Stimulated activated CD4-positive, alpha-beta T cell treated with anti-CD3 and anti-CD28 coated beads, TNF-alpha, amount 100 ng/mL, for 24 hours (primary cell): Measurements from ENCODE around the gene HSPH1.

ENCODE experiments used
- DNase-seq, 3 experiments: peaks; one replicate each; pipeline ENCODE4 v3.0.0-alpha.2; 2020; ENCODE audit warnings: low read depth in 3 of 3

Gene HSPH1

DNA sequence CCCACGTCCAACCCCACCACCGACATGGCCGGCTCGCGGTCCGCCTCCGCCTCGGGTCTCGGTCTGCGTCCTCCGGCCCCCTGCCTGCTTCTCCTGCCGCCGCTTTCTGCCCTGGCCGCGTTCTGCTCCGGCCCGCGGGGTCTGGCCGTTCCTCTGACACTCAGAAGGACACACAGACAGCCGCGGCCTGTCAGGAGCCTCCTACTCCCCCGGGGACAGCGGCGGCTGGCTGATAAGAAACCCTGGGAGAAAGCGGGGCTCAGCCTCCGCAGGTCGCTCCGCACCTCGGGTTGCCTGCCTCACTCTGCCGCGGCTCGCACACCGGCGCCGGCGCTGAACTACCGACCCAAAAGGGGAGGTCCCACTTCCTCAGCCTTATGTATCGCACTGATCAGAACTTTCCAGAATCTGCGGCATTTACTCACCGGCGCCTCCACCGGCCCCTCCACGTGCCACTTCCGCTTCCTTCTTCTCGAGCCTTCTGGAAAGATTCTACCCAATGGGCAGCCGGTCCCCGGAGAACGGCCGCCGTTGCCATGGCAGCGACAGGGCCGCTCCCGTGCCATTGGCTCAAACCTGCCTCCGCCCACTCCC is at the start of gene HSPH1:
HSPH1 (minus strand) TSS at position 348 of the 594 bp plus-strand sequence; CDS start at position 26, 322 bp downstream.
- DNase-seq, result peak; percentile 98 to 99 (median 98)

GRCh38 chr13:31209841-31210210 is 48.1 kb upstream of the HSPH1 start:
- no peak for DNase-seq

DNA sequence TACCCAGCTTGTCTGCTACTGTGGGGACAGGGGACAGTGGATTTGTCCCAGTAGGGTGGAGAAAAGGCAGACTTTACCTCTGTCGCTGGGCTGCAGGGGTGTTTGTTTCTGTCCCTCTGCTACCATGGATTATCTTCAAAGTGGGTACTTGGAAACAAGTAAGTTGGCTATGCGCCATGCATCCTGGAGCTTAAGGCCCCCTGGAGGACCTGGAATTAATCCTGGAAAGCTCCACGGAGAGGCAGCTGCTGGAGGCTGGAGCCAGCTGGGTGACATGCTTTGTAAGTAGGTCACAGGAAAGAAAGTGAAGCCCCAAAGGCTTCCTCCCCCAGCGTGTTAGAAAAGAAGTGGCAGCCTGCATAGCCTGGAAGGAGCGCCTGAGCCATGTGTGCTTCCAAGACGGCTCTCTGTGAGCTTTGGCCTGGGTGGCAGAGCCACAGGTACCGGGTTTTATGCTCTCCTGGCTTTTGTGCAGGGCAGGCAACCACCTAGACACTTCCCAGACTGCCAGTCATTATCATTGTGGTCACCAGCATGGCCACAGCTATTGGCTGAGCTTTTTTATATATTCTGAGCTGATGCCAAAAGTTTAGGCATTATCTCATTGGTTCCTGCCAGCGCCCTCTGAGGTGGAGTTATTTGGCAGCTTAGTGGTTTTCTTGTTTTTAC is 47.6 kb upstream of the HSPH1 start:
- no peak for DNase-seq

DNA sequence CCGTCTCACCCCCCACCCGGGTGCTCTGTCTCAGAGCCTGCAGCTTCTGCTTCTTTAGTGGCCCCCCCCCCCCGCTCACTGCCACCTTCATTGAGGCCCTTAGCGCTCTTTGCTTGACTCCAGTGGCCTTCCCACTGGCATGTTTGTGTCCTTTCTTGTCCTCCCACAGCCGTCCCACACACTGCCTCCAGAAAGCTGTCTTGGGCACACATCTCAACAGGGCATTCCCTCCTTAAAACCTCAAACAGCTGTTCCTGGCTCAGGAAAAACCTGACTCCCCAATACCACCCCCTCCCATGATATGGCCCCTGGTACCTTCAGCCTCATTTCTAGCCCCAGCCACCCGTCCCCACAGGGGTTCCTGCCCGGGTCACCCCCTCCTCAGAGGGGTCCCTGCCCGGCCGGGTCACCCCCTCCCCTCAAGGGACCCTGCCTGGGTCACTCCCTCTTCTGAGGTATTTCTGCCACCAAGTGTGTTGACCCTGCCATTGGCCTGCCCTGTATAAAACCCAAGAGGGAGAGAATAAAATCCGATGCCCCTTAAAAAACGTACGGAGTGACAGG is 46.9 kb upstream of the HSPH1 start:
- no peak for DNase-seq

DNA sequence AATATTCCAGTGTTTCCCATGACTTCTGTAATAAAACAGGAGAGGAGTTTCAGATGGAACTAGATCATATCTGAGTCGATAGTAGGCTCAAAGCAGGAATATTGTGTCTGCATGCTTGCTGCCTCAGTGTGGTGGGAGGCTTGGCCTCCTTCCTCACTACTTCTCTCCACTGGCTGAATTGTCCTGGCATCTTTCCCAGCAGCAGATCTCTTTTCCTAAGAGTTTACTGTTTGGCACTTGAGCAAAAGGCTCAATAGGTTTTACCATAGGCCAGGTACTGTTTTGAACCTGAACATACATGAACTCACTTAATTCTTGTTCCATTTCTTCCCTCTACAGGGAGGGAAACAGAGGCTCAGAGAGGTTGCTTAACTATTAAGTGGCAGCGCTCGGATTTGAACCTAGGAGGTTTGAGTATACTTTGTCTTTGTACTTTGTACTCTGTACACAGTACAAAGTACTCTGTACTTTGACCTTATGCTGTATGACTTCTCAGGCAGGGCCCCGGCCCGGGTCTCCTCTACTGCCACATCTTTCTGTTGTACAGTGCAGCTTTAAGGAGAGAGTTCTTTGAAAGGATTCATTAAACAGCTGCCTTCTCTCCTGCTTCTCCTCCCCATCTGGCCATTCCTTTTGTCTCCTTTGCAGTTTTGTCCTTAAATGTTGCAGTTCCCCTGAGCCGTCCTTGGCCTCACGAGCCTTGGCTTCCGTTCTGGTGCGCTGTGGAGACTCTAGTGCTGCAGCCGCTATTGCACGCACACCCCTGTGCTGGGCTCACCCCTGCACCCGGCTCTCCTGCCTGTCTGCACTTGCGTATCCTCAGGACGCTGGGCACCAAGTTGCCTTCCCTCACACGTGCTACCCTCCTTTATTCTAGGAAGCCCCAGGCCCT is 46.2 kb upstream of the HSPH1 start:
- DNase-seq, result no peak

DNA sequence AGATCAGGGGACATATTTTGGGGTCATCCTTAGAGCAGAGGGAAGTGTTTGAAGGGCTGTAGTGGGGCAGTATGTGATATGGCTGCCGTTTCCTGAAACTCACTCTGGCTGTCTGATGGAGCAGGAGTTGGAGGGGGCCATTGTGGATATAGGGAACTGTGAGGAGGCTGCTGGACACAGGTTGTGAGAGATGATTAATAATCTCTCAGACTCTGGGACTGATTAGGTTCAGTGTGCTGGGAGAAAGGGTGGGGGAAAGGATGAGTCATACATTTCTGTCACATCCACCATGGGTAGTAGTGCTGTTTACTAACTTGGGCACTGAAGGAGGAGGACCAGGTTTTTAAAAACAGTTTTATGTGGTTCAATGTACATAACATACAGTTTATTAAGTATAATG is 42.9 kb upstream of the HSPH1 start:
- no peak for DNase-seq

DNA sequence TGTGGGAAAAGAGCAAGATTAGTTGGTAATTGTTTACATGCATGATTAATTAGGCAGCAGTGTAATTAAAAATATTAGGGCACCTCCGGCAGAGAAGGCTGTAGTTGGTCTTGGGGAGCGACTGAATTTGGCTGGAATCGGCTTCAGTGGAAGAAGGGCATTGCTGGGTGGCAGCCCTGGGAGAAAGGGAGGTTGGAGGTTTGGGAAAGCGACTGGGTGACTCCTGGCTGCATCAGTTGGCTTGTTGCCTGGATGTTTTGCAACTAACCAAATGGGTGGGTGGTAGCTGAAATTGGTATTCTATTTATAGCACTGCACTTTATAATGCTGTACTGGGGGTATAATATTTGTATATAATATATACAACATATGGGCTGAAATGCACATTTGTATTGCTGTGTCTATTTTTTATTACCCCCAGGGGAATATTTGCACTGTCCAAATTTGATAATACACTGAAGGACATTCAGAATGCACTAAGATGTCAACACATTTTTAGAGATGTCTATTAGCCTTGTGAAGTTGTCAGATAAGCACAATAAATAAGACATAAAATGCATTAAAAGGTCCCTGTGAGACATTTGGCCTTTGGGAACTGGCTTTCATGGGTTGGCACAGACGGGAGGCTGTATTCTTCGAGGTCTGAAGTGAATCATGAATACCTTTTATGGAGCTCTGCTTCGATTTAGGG is 39.8 kb upstream of the HSPH1 start:
- DNase-seq, result no peak

DNA sequence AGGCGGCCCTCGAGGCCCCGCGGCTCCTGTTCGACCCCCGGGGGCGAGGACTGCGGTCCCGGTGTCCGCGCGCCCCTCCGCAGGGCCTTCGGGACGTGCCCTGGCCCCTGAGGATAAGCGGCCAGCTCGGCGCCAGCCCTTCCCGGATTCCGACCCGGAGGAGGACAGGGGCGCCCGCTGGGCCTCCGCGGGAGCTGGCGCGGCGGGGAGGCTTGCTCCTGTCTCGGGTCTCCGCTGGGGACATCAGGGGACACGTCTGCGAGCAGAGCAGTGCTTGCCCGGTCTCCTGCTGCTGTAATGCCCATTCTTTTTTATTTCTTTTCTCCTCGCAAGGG is 38.9 kb upstream of the HSPH1 start:
- DNase-seq, result peak; percentile 3 to 44 (median 5)

GRCh38 chr13:31199849-31200636 is 38.3 kb upstream of the HSPH1 start, which contains the start of gene B3GLCT:
B3GLCT (plus strand) TSS chr13:31199975; CDS start chr13:31200085, 110 bp downstream.
- peak; percentile 53 to 71 (median 63) for DNase-seq

DNA sequence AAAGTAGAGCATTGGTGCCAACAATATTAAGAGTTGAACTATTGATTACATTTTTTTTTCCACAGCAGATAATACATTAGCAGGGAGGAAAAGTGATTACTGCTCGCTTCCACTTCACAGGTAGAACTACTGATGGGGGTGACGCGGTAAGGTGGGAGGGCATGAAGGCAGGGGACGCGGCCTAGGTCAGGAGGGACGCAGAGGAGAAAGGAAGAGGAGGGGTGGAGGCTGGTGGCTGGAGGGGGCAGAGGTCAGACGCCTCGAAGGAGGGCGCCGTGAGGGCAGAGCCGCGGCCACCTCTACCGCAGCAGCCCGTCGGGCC is 37.8 kb upstream of the HSPH1 start:
- no peak for DNase-seq

DNA sequence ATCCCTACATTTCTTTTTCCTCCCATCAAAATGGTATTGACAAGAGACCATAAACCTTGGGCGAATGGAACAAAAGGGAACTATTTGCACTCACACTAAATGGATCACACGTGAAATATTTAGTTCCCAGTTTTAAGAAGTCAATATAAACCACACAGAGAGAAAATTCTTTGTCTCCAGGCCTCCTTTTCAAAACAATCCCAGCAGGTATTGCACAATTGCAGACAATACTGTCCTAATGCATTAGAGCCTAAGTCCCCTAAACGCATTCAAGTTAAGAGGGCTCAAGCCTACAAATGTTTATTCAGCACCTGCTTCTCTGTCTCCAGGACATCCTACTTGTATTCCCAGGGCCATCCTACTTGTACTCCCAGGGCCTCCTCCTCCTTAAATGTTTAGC is 36.8 kb upstream of the HSPH1 start:
- DNase-seq, result no peak

- no peak for DNase-seq
Observed at GRCh38 chr13:31196992-31197391, 35.3 kb upstream of the HSPH1 start.

GRCh38 chr13:31195616-31196015 is 33.9 kb upstream of the HSPH1 start:
- no peak for DNase-seq

- no peak for DNase-seq
Observed at GRCh38 chr13:31192306-31192705, 30.6 kb upstream of the HSPH1 start.

DNA sequence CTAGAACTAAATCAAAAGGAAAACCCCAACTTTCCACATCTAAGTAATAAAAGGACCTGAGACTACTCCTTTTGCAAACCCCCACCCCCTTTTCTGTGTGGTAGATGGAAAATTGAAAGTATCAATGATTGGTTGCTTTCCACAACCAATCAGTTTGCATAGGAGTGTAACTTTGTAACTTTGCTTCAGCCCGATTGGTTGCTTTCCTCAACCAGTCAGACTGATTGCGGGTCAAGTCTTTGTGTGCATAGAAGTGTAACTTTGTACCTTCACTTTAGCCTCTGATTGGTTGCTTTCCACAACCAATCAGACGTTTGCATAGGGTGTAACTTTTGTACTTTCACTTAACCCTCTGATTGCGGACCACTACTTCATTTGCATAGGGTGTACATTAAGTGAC is 30.0 kb upstream of the HSPH1 start:
- DNase-seq, result no peak

DNA sequence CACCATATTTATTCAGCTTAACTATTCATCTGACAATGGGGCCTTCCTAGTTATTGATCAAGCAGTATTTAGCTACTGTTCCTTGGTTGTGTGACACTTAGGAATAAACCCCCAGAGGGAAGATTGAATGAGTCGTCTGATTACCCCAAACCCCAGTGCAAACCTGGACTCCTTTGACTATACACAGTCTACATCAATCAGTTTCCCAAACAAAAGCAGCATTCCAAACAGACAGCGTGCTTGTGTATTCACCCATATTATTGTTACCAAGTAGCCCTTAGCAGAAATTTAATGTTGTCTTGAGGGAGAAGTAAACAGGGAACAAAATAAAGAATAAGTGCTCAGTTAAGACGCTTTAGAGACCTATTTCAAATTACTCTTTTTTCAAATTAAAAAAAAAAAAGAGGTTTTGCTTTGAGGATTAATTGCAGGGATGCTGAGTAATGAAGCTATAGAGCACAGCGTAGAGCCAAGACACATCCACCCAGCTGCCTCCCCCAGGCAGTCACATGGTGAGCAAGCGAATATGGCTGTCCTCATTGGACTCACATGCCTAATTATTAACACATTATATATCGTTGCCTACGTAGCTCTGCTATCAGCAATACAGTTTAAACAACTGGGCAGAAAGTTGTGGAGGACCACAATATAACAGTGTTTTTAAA is 23.4 kb upstream of the HSPH1 start:
- DNase-seq, result no peak

DNA sequence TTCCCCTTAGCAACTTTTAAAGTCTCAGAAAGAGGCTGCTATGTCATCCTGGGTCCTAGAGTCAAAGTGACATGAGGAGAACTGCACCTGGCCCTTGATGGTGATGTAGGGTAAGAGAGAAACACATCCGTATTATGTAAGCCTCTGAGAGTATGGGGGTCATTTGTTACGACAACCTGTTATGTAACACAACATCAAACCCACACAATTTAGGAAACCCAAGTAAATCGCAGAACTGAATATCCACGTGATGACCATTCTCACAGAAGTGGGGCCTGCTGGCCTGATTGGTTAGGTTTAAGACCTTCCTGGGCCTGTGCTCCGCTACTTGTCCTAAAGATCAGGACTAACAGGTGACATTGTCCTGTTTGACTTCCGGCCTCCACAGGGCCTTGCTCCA is 22.7 kb upstream of the HSPH1 start:
- DNase-seq, result no peak

DNA sequence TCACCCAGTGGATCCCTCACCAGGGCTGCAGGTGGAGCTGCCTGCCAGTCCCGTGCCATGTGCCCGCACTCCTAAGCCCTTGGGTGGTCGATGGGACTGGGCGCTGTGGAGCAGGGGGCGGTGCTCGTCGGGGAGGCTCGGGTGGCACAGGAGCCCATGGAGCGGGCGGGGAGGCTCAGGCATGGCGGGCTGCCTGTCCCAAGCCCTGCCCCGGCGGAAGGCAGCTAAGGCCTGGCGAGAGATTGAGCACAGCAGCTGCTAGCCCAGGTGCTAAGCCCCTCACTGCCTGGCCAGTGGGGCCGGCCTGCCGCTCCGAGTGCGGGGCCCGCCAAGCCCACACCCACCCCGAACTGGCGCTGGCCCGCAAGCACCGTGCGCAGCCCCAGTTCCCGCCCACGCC is 21.3 kb upstream of the HSPH1 start:
- no peak for DNase-seq

DNA sequence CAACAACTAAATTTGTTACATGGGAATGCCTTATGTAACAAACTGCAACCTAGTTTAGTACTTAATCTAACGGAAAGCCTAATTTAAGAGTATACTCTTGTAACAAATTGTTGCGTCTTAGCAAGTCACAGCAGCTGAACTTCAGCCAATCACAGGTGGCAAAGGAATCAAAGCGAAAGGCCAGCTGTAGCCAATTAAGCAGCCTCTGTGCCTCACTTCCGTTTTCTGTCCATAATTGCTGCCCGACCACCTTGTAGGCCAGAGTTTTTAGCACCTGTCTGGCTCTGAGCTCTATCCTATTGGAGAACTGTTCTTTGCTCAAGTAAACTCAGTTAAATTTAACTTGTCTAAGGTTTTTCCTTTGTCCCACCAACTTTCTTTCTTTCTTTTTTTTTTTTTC is 18.1 kb upstream of the HSPH1 start:
- DNase-seq, result no peak

DNA sequence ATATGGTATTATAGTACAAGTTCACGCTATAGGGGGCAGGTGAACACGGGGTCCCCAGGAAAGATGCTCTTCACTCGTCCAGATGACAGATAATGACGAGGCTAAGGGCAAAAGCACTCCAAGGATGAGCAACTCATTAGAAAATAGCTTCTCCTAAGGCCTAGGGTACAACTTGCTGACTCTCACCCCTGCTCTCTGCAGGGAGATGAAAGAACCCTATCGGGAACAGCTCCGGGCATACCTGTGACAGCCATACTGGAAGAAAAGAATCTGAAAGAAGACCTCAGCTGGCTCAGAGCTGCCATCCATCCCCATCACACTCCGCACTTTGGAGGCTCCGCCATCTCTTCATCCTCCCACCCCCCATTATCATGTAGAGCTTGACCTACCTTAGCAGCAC is 17.5 kb upstream of the HSPH1 start:
- DNase-seq, result no peak
